ENCODE measurements around the gene KCNJ16.

Gene KCNJ16

GRCh38 chr17:70074956-70075355 lies at the start of gene KCNJ16:
KCNJ16 (plus strand) TSS chr17:70075225; CDS start chr17:70132088, 56,863 bp downstream.
- no peak for TF ChIP-seq ZFX (IDR thresholded peaks at IDR 0.05)
- no peak for TF ChIP-seq CTCF (conservative IDR thresholded peaks at IDR 0.05)
- H3K27ac ChIP-seq, result no peak within 1 kb of the TSS

- TF ChIP-seq CTCF (conservative IDR thresholded peaks at IDR 0.05) (no peak), ZFX (IDR thresholded peaks at IDR 0.05) (no peak)
- no peak overlapping the region for H3K27ac ChIP-seq
Observed at GRCh38 chr17:70028397-70028796, 46.6 kb upstream of the KCNJ16 start.

GRCh38 chr17:70028978-70029767 lies 45.9 kb upstream of the KCNJ16 start:
- H3K27ac ChIP-seq, result no peak overlapping the region
- TF ChIP-seq ZFX (IDR thresholded peaks at IDR 0.05) (no peak), CTCF (conservative IDR thresholded peaks at IDR 0.05) (no peak)

DNA sequence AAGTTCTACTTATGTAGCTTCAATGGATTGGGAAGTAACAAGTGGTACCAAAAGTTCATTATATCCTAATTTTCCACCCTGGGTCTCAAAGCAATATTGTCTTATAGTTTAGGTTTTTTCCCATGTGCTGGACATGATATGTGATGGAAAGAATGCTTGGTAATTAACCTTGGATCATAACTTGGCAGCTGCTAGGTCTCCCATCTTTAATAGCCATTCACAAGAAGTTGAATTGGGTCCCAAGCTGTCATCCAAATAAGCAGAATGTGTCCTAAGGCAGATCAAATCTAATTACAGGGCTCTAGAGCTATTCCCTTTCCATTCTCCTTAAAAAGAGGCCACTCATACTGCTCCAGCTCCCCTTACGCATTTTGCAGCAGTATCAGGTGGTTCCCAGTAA lies 44.7 kb upstream of the KCNJ16 start:
- H3K27ac ChIP-seq, result no peak overlapping the region
- no peak for TF ChIP-seq ZFX (IDR thresholded peaks at IDR 0.05)
- TF ChIP-seq CTCF (conservative IDR thresholded peaks at IDR 0.05), result no peak

- H3K27ac ChIP-seq, result no peak overlapping the region
- TF ChIP-seq ZFX (IDR thresholded peaks at IDR 0.05), result no peak
- no peak for TF ChIP-seq CTCF (conservative IDR thresholded peaks at IDR 0.05)
Observed at GRCh38 chr17:70031341-70031740, 43.7 kb upstream of the KCNJ16 start.

- TF ChIP-seq ZFX (IDR thresholded peaks at IDR 0.05) (no peak), CTCF (conservative IDR thresholded peaks at IDR 0.05) (no peak)
- H3K27ac ChIP-seq, result no peak overlapping the region
Observed at GRCh38 chr17:70033165-70033564, 41.9 kb upstream of the KCNJ16 start.

DNA sequence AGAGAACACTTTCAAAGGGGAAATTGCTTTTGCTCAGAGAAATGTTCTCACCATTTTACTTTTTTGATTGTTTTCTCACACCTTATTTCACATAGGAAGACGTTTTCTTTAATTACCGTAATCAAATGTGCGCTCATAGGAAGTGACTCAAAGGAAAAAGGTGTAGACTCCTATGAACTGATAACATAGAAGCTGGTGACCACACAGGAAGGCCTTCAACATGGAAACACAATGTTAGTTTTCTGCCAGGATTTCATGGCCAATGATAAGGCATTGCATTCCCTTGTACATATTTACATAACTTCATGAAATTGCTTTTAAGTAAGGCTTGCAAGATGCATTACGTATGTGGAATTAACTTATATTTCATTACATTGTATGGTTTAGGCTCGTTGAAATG lies 40.9 kb upstream of the KCNJ16 start:
- TF ChIP-seq ZFX (IDR thresholded peaks at IDR 0.05), result no peak
- no peak overlapping the region for H3K27ac ChIP-seq

GRCh38 chr17:70037498-70037897 lies 37.5 kb upstream of the KCNJ16 start:
- no peak for TF ChIP-seq CTCF (conservative IDR thresholded peaks at IDR 0.05)
- no peak for TF ChIP-seq ZFX (IDR thresholded peaks at IDR 0.05)
- no peak overlapping the region for H3K27ac ChIP-seq
